22Rv1 (cell line): ENCODE results near the gene SPINK4.

ENCODE experiments used
- CTCF ChIP-seq: fragments of 450-650 bp; IDR thresholded peaks from 2 replicates; pipeline ENCODE4 v1.5.1; 2017; ENCODE audit warnings: mild to moderate bottlenecking
- ZFX ChIP-seq: fragments of 450-650 bp; IDR thresholded peaks from 2 replicates; pipeline ENCODE4 v1.6.1; 2017; ENCODE audit warnings: antibody characterized with exemption, borderline replicate concordance

GRCh38 chr9:33192493-33193255 is 47.3 kb upstream of the SPINK4 start:
- TF ChIP-seq CTCF (no peak), ZFX (no peak)
